ENCODE measurements around the gene UIMC1. TPM values are rescaled to one million over a fixed set of nuclear protein-coding genes. Genes with fewer than 3 reads are reported as not detected.

The UIMC1 gene
- total and polyA plus RNA-seq, 8 donors, result 11.6 to 81.7 (median 33.2) TPM

DNA sequence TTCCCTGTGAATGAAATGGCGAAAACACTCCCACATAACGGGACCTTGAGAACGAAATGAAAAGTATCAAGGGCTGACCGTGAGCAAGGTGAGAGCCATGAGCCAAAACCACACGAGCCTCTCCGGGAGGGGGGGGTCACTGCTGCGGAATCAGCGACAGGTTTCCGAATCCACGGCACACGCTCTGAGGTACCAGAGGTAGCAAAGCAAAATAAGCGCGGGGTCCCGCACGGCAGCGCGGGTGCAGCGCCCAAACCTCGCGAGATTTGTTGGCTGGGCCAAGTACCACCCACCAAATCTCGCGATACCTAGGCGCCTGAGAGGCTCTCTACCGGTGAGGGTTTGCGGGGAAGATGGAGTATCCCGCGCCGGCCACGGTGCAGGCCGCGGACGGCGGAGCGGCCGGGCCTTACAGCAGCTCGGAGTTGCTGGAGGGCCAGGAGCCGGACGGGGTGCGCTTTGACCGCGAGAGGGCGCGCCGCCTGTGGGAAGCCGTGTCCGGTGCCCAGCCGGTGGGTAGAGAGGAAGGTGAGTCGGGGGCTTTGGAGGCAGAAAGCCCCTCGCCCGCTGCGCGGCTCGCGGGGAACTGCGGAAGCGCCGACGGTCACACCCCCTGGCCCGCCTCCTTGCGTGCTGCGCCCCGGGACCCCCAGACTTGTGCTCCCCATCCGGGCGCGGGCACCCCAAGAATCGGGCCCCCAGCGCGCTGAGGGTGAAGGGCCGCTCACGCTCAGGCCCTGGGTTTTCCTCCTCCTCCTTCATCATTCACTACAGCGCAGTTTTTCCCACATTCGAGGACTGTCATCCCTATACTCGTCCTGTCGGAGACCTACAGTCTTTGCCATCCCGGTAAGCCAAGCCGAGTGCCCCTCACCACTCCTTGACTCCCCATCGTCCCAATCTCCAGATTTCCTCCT lies 16.1 kb upstream of the UIMC1 start, which contains the start of gene ZNF346:
ZNF346 (plus strand) TSS at position 311 of the 917 bp plus-strand sequence; CDS start at position 354, 43 bp downstream.
- TF ChIP-seq POLR2AphosphoS5 (IDR thresholded peaks at IDR 0.05), result peak in 2 of 3 donors; percentile 71 to 83
- TF ChIP-seq CTCF (IDR thresholded peaks at IDR 0.05), result peak in 4 of 7 experiments; percentile 32 to 54 (median 36)
- TF ChIP-seq POLR2A (IDR thresholded peaks at IDR 0.05), result peak in 1 of 4 donors; percentile 31
- TF ChIP-seq EP300 (IDR thresholded peaks at IDR 0.05), result no peak
- 0 to 1% (median 0%) methylated on average over 52 to 76 of the region's 77 CpGs for WGBS, 5 donors

GRCh38 chr5:177020033-177020432 lies 13.5 kb upstream of the UIMC1 start:
- intact Hi-C loops (cut with DNase I; ENCODE audit: low total_unique reads), result no loop called here
- Histone ChIP-seq H3K9me3 (no peaks in the 10 kb centered on the region), H3K27ac (no peak overlapping the region), H3K4me1 (peaks cover 16 to 33% (median 23%) of the 10 kb centered on the region in 4 donors), H3K36me3 (no peaks in the 10 kb centered on the region), H3K27me3 (no peaks in the 10 kb centered on the region), H3K4me3 (no peak overlapping the region)
- DNase-seq, result no peak
- 88 to 96% (median 94%) methylated on average over 2 of the region's 2 CpGs for WGBS, 5 donors
- no peak for TF ChIP-seq EP300 (IDR thresholded peaks at IDR 0.05)
- TF ChIP-seq POLR2A (IDR thresholded peaks at IDR 0.05), result no peak
- no peak for TF ChIP-seq CTCF (IDR thresholded peaks at IDR 0.05)
- no peak for TF ChIP-seq POLR2AphosphoS5 (IDR thresholded peaks at IDR 0.05)

More for the DNA sequence above, 16.1 kb upstream of the UIMC1 start, which contains the start of gene ZNF346:
- H3K27me3 ChIP-seq, result no peaks in the 10 kb centered on the region
- H3K4me1 ChIP-seq, result peaks cover 16 to 39% (median 26%) of the 10 kb centered on the region in 4 donors
- H3K4me3 ChIP-seq, result peak within 1 kb of the TSS; percentile 62 to 90 (median 84)
- intact Hi-C loops (cut with DNase I; ENCODE audit: low total_unique reads), result no loop called here
- H3K27ac ChIP-seq, result peak within 1 kb of the TSS; percentile 73 to 88 (median 84)
- peak; percentile 92 to 98 for DNase-seq
- H3K9me3 ChIP-seq, result no peaks in the 10 kb centered on the region
- H3K36me3 ChIP-seq, result peaks cover 0 to 11% (median 10%) of the 10 kb centered on the region in 4 donors

- no peak for TF ChIP-seq EP300 (IDR thresholded peaks at IDR 0.05)
- TF ChIP-seq POLR2A (IDR thresholded peaks at IDR 0.05), result no peak
- TF ChIP-seq CTCF (IDR thresholded peaks at IDR 0.05), result no peak
- no peak for TF ChIP-seq POLR2AphosphoS5 (IDR thresholded peaks at IDR 0.05)
- 83 to 94% (median 85%) methylated on average over 2 of the region's 2 CpGs for WGBS, 5 donors
- no peaks in the 10 kb centered on the region for H3K27me3 ChIP-seq
- H3K4me1 ChIP-seq, result peaks cover 8 to 22% (median 15%) of the 10 kb centered on the region in 4 donors
- H3K4me3 ChIP-seq, result no peak overlapping the region
- no peak overlapping the region for H3K27ac ChIP-seq
- intact Hi-C loops (cut with DNase I; ENCODE audit: low total_unique reads), result no loop called here
- no peaks in the 10 kb centered on the region for H3K9me3 ChIP-seq
- no peak for DNase-seq
- H3K36me3 ChIP-seq, result no peaks in the 10 kb centered on the region
Measured at GRCh38 chr5:177018341-177018740, 11.8 kb upstream of the UIMC1 start.

- Histone ChIP-seq H3K27ac (no peak overlapping the region), H3K4me1 (peaks cover 0 to 12% (median 0%) of the 10 kb centered on the region in 4 donors), H3K9me3 (no peaks in the 10 kb centered on the region), H3K36me3 (no peaks in the 10 kb centered on the region), H3K4me3 (no peak overlapping the region), H3K27me3 (no peaks in the 10 kb centered on the region)
- no peak for TF ChIP-seq CTCF (IDR thresholded peaks at IDR 0.05)
- TF ChIP-seq EP300 (IDR thresholded peaks at IDR 0.05), result no peak
- no peak for TF ChIP-seq POLR2A (IDR thresholded peaks at IDR 0.05)
- no peak for TF ChIP-seq POLR2AphosphoS5 (IDR thresholded peaks at IDR 0.05)
- intact Hi-C loops (cut with DNase I; ENCODE audit: low total_unique reads), result no loop called here
- 84 to 97% (median 92%) methylated on average over 4 of the region's 4 CpGs for WGBS, 5 donors
- DNase-seq, result peak in 1 of 2 donors; percentile 20
Measured at GRCh38 chr5:177015156-177015555, 8.6 kb upstream of the UIMC1 start.

Measured in stomach (tissue), 9 donors.